Measurements from ENCODE around the gene LRSAM1.

Gene LRSAM1

GRCh38 chr9:127504887-127505251, 53.6 kb downstream of the LRSAM1 start:
- peaks cover 0 to 52% (median 12%) of the 10 kb centered on the region in 4 experiments for H3K36me3 ChIP-seq (ENCODE audit: control insufficient read depth in 4 of 4, insufficient read depth in 4 of 4, low read length in 3 of 4)
- no peak for DNase-seq
- ChIA-PET POLR2A (no interaction called here), CTCF (interaction anchor here (0.6 to 9.3 kb wide), 16 partner anchors 8 to 230 kb away, joined by 3 to 139 read pairs (median 6); partner anchors contain the start of genes CFAP157 and TOR2A)
- no peaks in the 10 kb centered on the region for H3K4me1 ChIP-seq (ENCODE audit: control extremely low read depth in 1 of 4, control insufficient read depth in 4 of 4, insufficient read depth in 4 of 4, low read length in 3 of 4)
- H3K9me3 ChIP-seq (ENCODE audit: control extremely low read depth in 1 of 5, control insufficient read depth in 4 of 5, insufficient read depth in 2 of 5, low read depth in 1 of 5, low read length in 4 of 5): no peaks in the 10 kb centered on the region
- no peaks in the 10 kb centered on the region for H3K27me3 ChIP-seq (replicated peaks in 2 of 5; ENCODE audit: control insufficient read depth in 4 of 5, insufficient read depth in 5 of 5, low read length in 4 of 5)
- H3K4me3 ChIP-seq (ENCODE audit: control insufficient read depth in 1 of 7, extremely low read depth in 1 of 7, insufficient read depth in 4 of 7, low read depth in 2 of 7, low read length in 6 of 7): no peak overlapping the region
- H3K27ac ChIP-seq (ENCODE audit: insufficient read depth in 1 of 2, low read depth in 1 of 2, low read length in 2 of 2, poor library complexity in 1 of 2, severe bottlenecking in 2 of 2): no peak overlapping the region
- 98% methylated on average over 8 of the region's 8 CpGs for WGBS (ENCODE audit: insufficient coverage)

GRCh38 chr9:127505396-127506116, 54.2 kb downstream of the LRSAM1 start:
- CTCF ChIA-PET: interaction anchor here (1.0 to 9.3 kb wide), 11 partner anchors 14 to 229 kb away, joined by 3 to 139 read pairs (median 7); partner anchors contain the start of gene TOR2A
- peaks cover 0 to 50% (median 12%) of the 10 kb centered on the region in 4 experiments for H3K36me3 ChIP-seq (ENCODE audit: control insufficient read depth in 4 of 4, insufficient read depth in 4 of 4, low read length in 3 of 4)
- H3K27me3 ChIP-seq (replicated peaks in 2 of 5; ENCODE audit: control insufficient read depth in 4 of 5, insufficient read depth in 5 of 5, low read length in 4 of 5): no peaks in the 10 kb centered on the region
- H3K9me3 ChIP-seq (ENCODE audit: control extremely low read depth in 1 of 5, control insufficient read depth in 4 of 5, insufficient read depth in 2 of 5, low read depth in 1 of 5, low read length in 4 of 5): no peaks in the 10 kb centered on the region
- POLR2A ChIA-PET: no interaction called here
- DNase-seq: peak; percentile 38 to 69 (median 53)
- WGBS (ENCODE audit: insufficient coverage): 95% methylated on average over 9 of the region's 16 CpGs
- H3K4me1 ChIP-seq (ENCODE audit: control extremely low read depth in 1 of 4, control insufficient read depth in 4 of 4, insufficient read depth in 4 of 4, low read length in 3 of 4): no peaks in the 10 kb centered on the region
- H3K4me3 ChIP-seq (ENCODE audit: control insufficient read depth in 1 of 7, extremely low read depth in 1 of 7, insufficient read depth in 4 of 7, low read depth in 2 of 7, low read length in 6 of 7): no peak overlapping the region
- H3K27ac ChIP-seq (ENCODE audit: insufficient read depth in 1 of 2, low read depth in 1 of 2, low read length in 2 of 2, poor library complexity in 1 of 2, severe bottlenecking in 2 of 2): no peak overlapping the region

- ChIA-PET POLR2A (interaction anchor here (0.5 kb wide), 1 partner anchor 14 kb away, joined by 3 read pairs; no protein-coding TSS in a partner anchor), CTCF (interaction anchor here (1.3 to 9.3 kb wide), 3 partner anchors 16 to 81 kb away, joined by 5 to 139 read pairs (median 16); no protein-coding TSS in a partner anchor)
- Histone ChIP-seq H3K36me3 (ENCODE audit: control insufficient read depth in 4 of 4, insufficient read depth in 4 of 4, low read length in 3 of 4) (peaks cover 0 to 48% (median 11%) of the 10 kb centered on the region in 4 experiments), H3K27me3 (replicated peaks in 2 of 5; ENCODE audit: control insufficient read depth in 4 of 5, insufficient read depth in 5 of 5, low read length in 4 of 5) (no peaks in the 10 kb centered on the region), H3K4me1 (ENCODE audit: control extremely low read depth in 1 of 4, control insufficient read depth in 4 of 4, insufficient read depth in 4 of 4, low read length in 3 of 4) (no peaks in the 10 kb centered on the region), H3K4me3 (ENCODE audit: control insufficient read depth in 1 of 7, extremely low read depth in 1 of 7, insufficient read depth in 4 of 7, low read depth in 2 of 7, low read length in 6 of 7) (no peak overlapping the region), H3K9me3 (ENCODE audit: control extremely low read depth in 1 of 5, control insufficient read depth in 4 of 5, insufficient read depth in 2 of 5, low read depth in 1 of 5, low read length in 4 of 5) (no peaks in the 10 kb centered on the region), H3K27ac (ENCODE audit: insufficient read depth in 1 of 2, low read depth in 1 of 2, low read length in 2 of 2, poor library complexity in 1 of 2, severe bottlenecking in 2 of 2) (no peak overlapping the region)
- WGBS (ENCODE audit: insufficient coverage): 100% methylated on average over 9 of the region's 12 CpGs
- DNase-seq: no peak
Observed at GRCh38 chr9:127506117-127506813, 55.0 kb downstream of the LRSAM1 start.

GRCh38 chr9:127506814-127507750, 55.8 kb downstream of the LRSAM1 start:
- no peak for DNase-seq
- no peaks in the 10 kb centered on the region for H3K27me3 ChIP-seq (replicated peaks in 2 of 5; ENCODE audit: control insufficient read depth in 4 of 5, insufficient read depth in 5 of 5, low read length in 4 of 5)
- peaks cover 0 to 48% (median 9%) of the 10 kb centered on the region in 4 experiments for H3K36me3 ChIP-seq (ENCODE audit: control insufficient read depth in 4 of 4, insufficient read depth in 4 of 4, low read length in 3 of 4)
- H3K27ac ChIP-seq (ENCODE audit: insufficient read depth in 1 of 2, low read depth in 1 of 2, low read length in 2 of 2, poor library complexity in 1 of 2, severe bottlenecking in 2 of 2): no peak overlapping the region
- H3K4me3 ChIP-seq (ENCODE audit: control insufficient read depth in 1 of 7, extremely low read depth in 1 of 7, insufficient read depth in 4 of 7, low read depth in 2 of 7, low read length in 6 of 7): no peak overlapping the region
- 93% methylated on average over 24 of the region's 42 CpGs for WGBS (ENCODE audit: insufficient coverage)
- H3K4me1 ChIP-seq (ENCODE audit: control extremely low read depth in 1 of 4, control insufficient read depth in 4 of 4, insufficient read depth in 4 of 4, low read length in 3 of 4): no peaks in the 10 kb centered on the region
- H3K9me3 ChIP-seq (ENCODE audit: control extremely low read depth in 1 of 5, control insufficient read depth in 4 of 5, insufficient read depth in 2 of 5, low read depth in 1 of 5, low read length in 4 of 5): no peaks in the 10 kb centered on the region
- ChIA-PET POLR2A (interaction anchor here (0.5 kb wide), 1 partner anchor 13 kb away, joined by 3 read pairs; no protein-coding TSS in a partner anchor), CTCF (interaction anchor here (1.1 to 9.3 kb wide), 5 partner anchors 8 to 80 kb away, joined by 3 to 139 read pairs (median 6); no protein-coding TSS in a partner anchor)

GRCh38 chr9:127507751-127508648, 56.7 kb downstream of the LRSAM1 start:
- no peaks in the 10 kb centered on the region for H3K9me3 ChIP-seq (ENCODE audit: control extremely low read depth in 1 of 5, control insufficient read depth in 4 of 5, insufficient read depth in 2 of 5, low read depth in 1 of 5, low read length in 4 of 5)
- no peaks in the 10 kb centered on the region for H3K27me3 ChIP-seq (replicated peaks in 2 of 5; ENCODE audit: control insufficient read depth in 4 of 5, insufficient read depth in 5 of 5, low read length in 4 of 5)
- ChIA-PET CTCF (interaction anchor here (1.1 to 9.3 kb wide), 6 partner anchors 9 to 413 kb away, joined by 3 to 139 read pairs (median 4); no protein-coding TSS in a partner anchor), POLR2A (no interaction called here)
- no peaks in the 10 kb centered on the region for H3K4me1 ChIP-seq (ENCODE audit: control extremely low read depth in 1 of 4, control insufficient read depth in 4 of 4, insufficient read depth in 4 of 4, low read length in 3 of 4)
- peaks cover 0 to 51% (median 7%) of the 10 kb centered on the region in 4 experiments for H3K36me3 ChIP-seq (ENCODE audit: control insufficient read depth in 4 of 4, insufficient read depth in 4 of 4, low read length in 3 of 4)
- DNase-seq: no peak
- no peak overlapping the region for H3K27ac ChIP-seq (ENCODE audit: insufficient read depth in 1 of 2, low read depth in 1 of 2, low read length in 2 of 2, poor library complexity in 1 of 2, severe bottlenecking in 2 of 2)
- WGBS (ENCODE audit: insufficient coverage): 96% methylated on average over 35 of the region's 40 CpGs
- no peak overlapping the region for H3K4me3 ChIP-seq (ENCODE audit: control insufficient read depth in 1 of 7, extremely low read depth in 1 of 7, insufficient read depth in 4 of 7, low read depth in 2 of 7, low read length in 6 of 7)

- H3K9me3 ChIP-seq (ENCODE audit: control extremely low read depth in 1 of 5, control insufficient read depth in 4 of 5, insufficient read depth in 2 of 5, low read depth in 1 of 5, low read length in 4 of 5): no peaks in the 10 kb centered on the region
- H3K4me3 ChIP-seq (ENCODE audit: control insufficient read depth in 1 of 7, extremely low read depth in 1 of 7, insufficient read depth in 4 of 7, low read depth in 2 of 7, low read length in 6 of 7): no peak overlapping the region
- no peaks in the 10 kb centered on the region for H3K27me3 ChIP-seq (replicated peaks in 2 of 5; ENCODE audit: control insufficient read depth in 4 of 5, insufficient read depth in 5 of 5, low read length in 4 of 5)
- POLR2A ChIA-PET: no interaction called here
- 96% methylated on average over 17 of the region's 19 CpGs for WGBS (ENCODE audit: insufficient coverage)
- DNase-seq: no peak
- H3K36me3 ChIP-seq (ENCODE audit: control insufficient read depth in 4 of 4, insufficient read depth in 4 of 4, low read length in 3 of 4): peaks cover 0 to 45% (median 6%) of the 10 kb centered on the region in 4 experiments
- CTCF ChIA-PET: interaction anchor here (1.4 to 9.3 kb wide), 4 partner anchors 8 to 412 kb away, joined by 3 to 139 read pairs (median 6); no protein-coding TSS in a partner anchor
- H3K27ac ChIP-seq (ENCODE audit: insufficient read depth in 1 of 2, low read depth in 1 of 2, low read length in 2 of 2, poor library complexity in 1 of 2, severe bottlenecking in 2 of 2): no peak overlapping the region
- H3K4me1 ChIP-seq (ENCODE audit: control extremely low read depth in 1 of 4, control insufficient read depth in 4 of 4, insufficient read depth in 4 of 4, low read length in 3 of 4): no peaks in the 10 kb centered on the region
Observed at GRCh38 chr9:127508901-127509260, 57.6 kb downstream of the LRSAM1 start.
